Skeletal muscle cell (primary cell): Measurements from ENCODE around the gene CLN6.

Experiments used
- DNase-seq: peaks from one replicate; pipeline ENCODE4 v3.0.0-alpha.2; 2010; ENCODE audit warnings: low read depth
- H3K4me3 ChIP-seq: 2 replicates; pipeline ENCODE4 v1.5.1; 2011; ENCODE audit warnings: low read depth, mild to moderate bottlenecking, control low read depth, low read length, moderate library complexity

The CLN6 gene

GRCh38 chr15:68166847-68167246 is 62.7 kb downstream of the CLN6 start:
- no peak overlapping the region for H3K4me3 ChIP-seq
- DNase-seq, result no peak

- no peak for DNase-seq
Measured at GRCh38 chr15:68163191-68163590, 66.3 kb downstream of the CLN6 start.

GRCh38 chr15:68158046-68158628 is 71.4 kb downstream of the CLN6 start:
- no peak for DNase-seq
- H3K4me3 ChIP-seq, result no peak overlapping the region

More at GRCh38 chr15:68163191-68163590, 66.3 kb downstream of the CLN6 start:
- no peak overlapping the region for H3K4me3 ChIP-seq

GRCh38 chr15:68157074-68157473 is 72.5 kb downstream of the CLN6 start:
- no peak overlapping the region for H3K4me3 ChIP-seq
- DNase-seq, result no peak
